Neural cell (in vitro differentiated cells): ENCODE results near the gene MYO18B. TPM values are rescaled to one million over a fixed set of nuclear protein-coding genes. Genes with fewer than 3 reads are reported as not detected.

Experiments used
- H2AFZ ChIP-seq: fragments of 200-600, 300-800 bp; sonication (generic), shearing (Covaris generic); 2 replicates; pipeline ENCODE4 v1.6.0; 2014; ENCODE audit warnings: low read depth, mild to moderate bottlenecking, antibody characterized with exemption, low read length, moderate library complexity
- H3F3A ChIP-seq: fragments of 200-600 bp; shearing (Covaris generic); 2 replicates; pipeline ENCODE4 v1.6.1; 2016; ENCODE audit warnings: mild to moderate bottlenecking, moderate library complexity, mixed read lengths, antibody characterized with exemption, low read length; ENCODE audit not compliant: insufficient read depth, poor library complexity, severe bottlenecking
- H3K27ac ChIP-seq: fragments of 200-600, 300-800 bp; sonication (generic), shearing (Covaris generic); 2 replicates; pipeline ENCODE4 v1.5.1; 2014; ENCODE audit warnings: mild to moderate bottlenecking, low read length, moderate library complexity
- H3K27me3 ChIP-seq: fragments of 300-800, 200-600 bp; sonication (generic), shearing (Covaris generic); 2 replicates; pipeline ENCODE4 v1.6.0; 2014; ENCODE audit warnings: mild to moderate bottlenecking, low read depth, low read length, moderate library complexity; ENCODE audit not compliant: insufficient read depth
- H3K36me3 ChIP-seq: fragments of 300-800, 200-600 bp; sonication (generic), shearing (Covaris generic); 2 replicates; pipeline ENCODE4 v1.5.1; 2014; ENCODE audit warnings: mild to moderate bottlenecking, antibody characterized with exemption, low read length, moderate library complexity; ENCODE audit not compliant: insufficient read depth
- H3K4me2 ChIP-seq: fragments of 300-800, 200-600 bp; sonication (generic), shearing (Covaris generic); 2 replicates; pipeline ENCODE4 v1.6.0; 2014; ENCODE audit warnings: mild to moderate bottlenecking, low read length
- H3K4me3 ChIP-seq: fragments of 300-800, 200-600 bp; sonication (generic), shearing (Covaris generic); 2 replicates; pipeline ENCODE4 v1.5.1; 2014; ENCODE audit warnings: mild to moderate bottlenecking, low read length, moderate library complexity
- H3K79me2 ChIP-seq: fragments of 200-600 bp; shearing (Covaris generic); replicated peaks from 2 replicates; pipeline ENCODE4 v1.6.0; 2014; ENCODE audit warnings: mild to moderate bottlenecking, low read length, moderate library complexity; ENCODE audit not compliant: insufficient read depth
- H3K9ac ChIP-seq: fragments of 300-800, 200-600 bp; sonication (generic), shearing (Covaris generic); 2 replicates; pipeline ENCODE4 v1.6.1; 2016; ENCODE audit warnings: mild to moderate bottlenecking, low read length, mixed read lengths
- H3K9me2 ChIP-seq: fragments of 200-600 bp; shearing (Covaris generic); 2 replicates; pipeline ENCODE4 v1.6.1; 2016; ENCODE audit warnings: mild to moderate bottlenecking, low read length, mixed read lengths; ENCODE audit not compliant: insufficient read depth
- H3K9me3 ChIP-seq: fragments of 200-600, 300-800 bp; sonication (generic), shearing (Covaris generic); 2 replicates; pipeline ENCODE4 v1.6.1; 2016; ENCODE audit warnings: mild to moderate bottlenecking, mixed run types, low read length, moderate library complexity, mixed read lengths
- H4K20me1 ChIP-seq: fragments of 200-600 bp; shearing (Covaris generic); 2 replicates; pipeline ENCODE4 v1.6.1; 2016; ENCODE audit warnings: mild to moderate bottlenecking, mixed run types; ENCODE audit not compliant: insufficient read depth
- CTCF ChIP-seq: fragments of 450-650 bp; IDR thresholded peaks from 2 replicates; pipeline ENCODE4 v1.5.1; 2014; ENCODE audit warnings: antibody characterized with exemption, mild to moderate bottlenecking, moderate library complexity; ENCODE audit not compliant: poor library complexity, severe bottlenecking
- EP300 ChIP-seq: fragments of 450-650 bp; conservative IDR thresholded peaks from 2 replicates; pipeline ENCODE4 v1.6.1; 2014; ENCODE audit warnings: antibody characterized with exemption, mild to moderate bottlenecking, moderate library complexity; ENCODE audit not compliant: poor library complexity, severe bottlenecking
- EZH2 ChIP-seq: fragments of 200-600, 300-800 bp; shearing (Covaris generic), sonication (generic); IDR thresholded peaks from 2 replicates; pipeline ENCODE4 v1.6.1; 2014; ENCODE audit warnings: antibody characterized with exemption, low read length, borderline replicate concordance, mild to moderate bottlenecking; ENCODE audit not compliant: insufficient read depth, poor library complexity, severe bottlenecking
- MXI1 ChIP-seq: fragments of 450-650 bp; conservative IDR thresholded peaks from 2 replicates; pipeline ENCODE4 v1.6.1; 2014; ENCODE audit warnings: antibody characterized with exemption, mild to moderate bottlenecking; ENCODE audit not compliant: poor library complexity, severe bottlenecking
- POLR2AphosphoS5 ChIP-seq: IDR thresholded peaks from 2 replicates; pipeline ENCODE4 v1.6.1; 2012
- RAD21 ChIP-seq: fragments of 450-650 bp; conservative IDR thresholded peaks from 2 replicates; pipeline ENCODE4 v1.6.1; 2014; ENCODE audit warnings: antibody characterized with exemption, mild to moderate bottlenecking, moderate library complexity
- REST ChIP-seq: IDR thresholded peaks from 2 replicates; pipeline ENCODE4 v1.6.1; 2012; ENCODE audit warnings: borderline replicate concordance
- SMC3 ChIP-seq: fragments of 450-650 bp; conservative IDR thresholded peaks from 2 replicates; pipeline ENCODE4 v1.6.1; 2014; ENCODE audit warnings: antibody characterized with exemption, mild to moderate bottlenecking, moderate library complexity; ENCODE audit not compliant: poor library complexity
- TAF1 ChIP-seq: IDR thresholded peaks from 2 replicates; pipeline ENCODE4 v1.6.1; 2012; ENCODE audit warnings: low read depth
- polyA plus RNA-seq: library from polyadenylated mRNA; depleted of rRNA; stranded (reverse); fragments of >200 nt; gene quantifications from 2 replicates; pipeline ENCODE4 v1.2.3, GENCODE V29; 2014

Gene MYO18B
- polyA plus RNA-seq, 1 donor from 2014 or later, result 0.71 TPM

- H3K27ac ChIP-seq, result no peak overlapping the region
- H3K4me2 ChIP-seq, result no peak overlapping the region
- no peak overlapping the region for H3K9ac ChIP-seq
- H3K27me3 ChIP-seq, result no peaks in the 10 kb centered on the region
- H3K79me2 ChIP-seq, result no peaks in the 10 kb centered on the region
- H3K9me2 ChIP-seq, result no peaks in the 10 kb centered on the region
- H4K20me1 ChIP-seq, result no peaks in the 10 kb centered on the region
- TF ChIP-seq POLR2AphosphoS5, result no peak
- no peak for TF ChIP-seq CTCF
- TF ChIP-seq SMC3, result no peak
- TF ChIP-seq RAD21, result no peak
- TF ChIP-seq REST, result no peak
- TF ChIP-seq TAF1, result no peak
- no peak for TF ChIP-seq EZH2
- no peak for TF ChIP-seq EP300
- TF ChIP-seq MXI1, result no peak
- H3K4me3 ChIP-seq, result no peak overlapping the region
- no peaks in the 10 kb centered on the region for H3K9me3 ChIP-seq
- H3K36me3 ChIP-seq, result no peaks in the 10 kb centered on the region
- H2AFZ ChIP-seq, result no peak overlapping the region
- no peaks in the 10 kb centered on the region for H3F3A ChIP-seq
These were observed 25.4 kb upstream of the MYO18B start for GRCh38 chr22:25716637-25717036.

GRCh38 chr22:25718135-25718840, 23.7 kb upstream of the MYO18B start:
- H3K9me2 ChIP-seq, result no peaks in the 10 kb centered on the region
- no peak overlapping the region for H3K4me3 ChIP-seq
- no peaks in the 10 kb centered on the region for H3K79me2 ChIP-seq
- H4K20me1 ChIP-seq, result no peaks in the 10 kb centered on the region
- H3K9me3 ChIP-seq, result no peaks in the 10 kb centered on the region
- no peak overlapping the region for H3K9ac ChIP-seq
- no peaks in the 10 kb centered on the region for H3K36me3 ChIP-seq
- H3K27me3 ChIP-seq, result no peaks in the 10 kb centered on the region
- H3F3A ChIP-seq, result no peaks in the 10 kb centered on the region
- TF ChIP-seq RAD21 (no peak), SMC3 (no peak), POLR2AphosphoS5 (no peak), MXI1 (no peak), REST (no peak), CTCF (no peak)
- no peak overlapping the region for H3K4me2 ChIP-seq
- no peak overlapping the region for H2AFZ ChIP-seq
- H3K27ac ChIP-seq, result no peak overlapping the region
